Endothelial cell of umbilical vein (primary cell): ENCODE measurements around the gene DMRTC2. TPM values are rescaled to one million over a fixed set of nuclear protein-coding genes. Genes with fewer than 3 reads are reported as not detected.

ENCODE experiments used
- BruUV-seq: library from RNA; stranded (reverse); fragments of 400-500 nt; replicated peaks from 2 replicates; lab custom pipeline; 2021; lab: Mats Ljungman, UMichigan
- CTCF ChIA-PET: fragments of 300-600, 350-600 bp; sonication (Branson Sonifier 250); formaldehyde crosslinking; loops from one replicate; lab custom pipeline; 2021; ENCODE audit warnings: antibody characterized with exemption, inconsistent platforms; lab: Charles Lee
- POLR2A ChIA-PET: fragments of 300-600, 350-600 bp; sonication (Branson Sonifier 250); formaldehyde crosslinking; loops from one replicate; lab custom pipeline; 2021; ENCODE audit warnings: antibody characterized with exemption, inconsistent platforms; lab: Charles Lee
- DNase-seq: peaks from one replicate; pipeline ENCODE4 v3.0.0-alpha.2; 2011; ENCODE audit warnings: low read depth, low spot score
- FAIRE-seq: peaks from 2 replicates; lab custom pipeline; 2011; peaks lifted over from hg19 to GRCh38; lab: Jason Lieb, UNC
- H2AFZ ChIP-seq: 2 replicates; pipeline ENCODE4 v1.6.0; 2012; ENCODE audit warnings: low read depth, low read length, control low read depth, inconsistent platforms
- H3K27ac ChIP-seq: 2 replicates; pipeline ENCODE4 v1.5.1; 2011; ENCODE audit warnings: low read depth, mild to moderate bottlenecking, control low read depth, low read length, moderate library complexity; ENCODE audit not compliant: insufficient read depth
- H3K27me3 ChIP-seq, 2 experiments: 2 replicates each; pipeline versions ENCODE4 v1.6.0 to v1.6.1; 2011; ENCODE audit warnings: low read length in 2 of 2, mixed read lengths in 1 of 2; ENCODE audit not compliant: control insufficient read depth in 2 of 2, insufficient read depth in 2 of 2
- H3K36me3 ChIP-seq, 2 experiments: 2 replicates in 1 of 2; 3 replicates in 1 of 2; pipeline ENCODE4 v1.5.1; 2011; ENCODE audit warnings: low read length in 2 of 2, mild to moderate bottlenecking in 1 of 2, moderate library complexity in 1 of 2; ENCODE audit not compliant: control insufficient read depth in 2 of 2, insufficient read depth in 2 of 2; ENCODE audit errors: extremely low read depth in 1 of 2
- H3K4me1 ChIP-seq: 3 replicates; pipeline ENCODE4 v1.5.1; 2011; ENCODE audit warnings: mild to moderate bottlenecking, low read length; ENCODE audit not compliant: control insufficient read depth, insufficient read depth; ENCODE audit errors: extremely low read depth
- H3K4me2 ChIP-seq: 2 replicates; pipeline ENCODE4 v1.6.1; 2011; ENCODE audit warnings: low read length, control low read depth, mixed read lengths; ENCODE audit not compliant: insufficient read depth
- H3K4me3 ChIP-seq, 3 experiments: fragments of 200-600 bp in 1 of 3; sonication (generic), shearing (Covaris generic) in 1 of 3; replicated peaks in 1 of 3; 2 replicates each; pipeline ENCODE4 v1.5.1; 2011 to 2016; ENCODE audit warnings: control low read depth in 3 of 3, low read length in 3 of 3, mild to moderate bottlenecking in 2 of 3, inconsistent platforms in 1 of 3, low read depth in 1 of 3, moderate library complexity in 1 of 3; ENCODE audit not compliant: insufficient read depth in 1 of 3
- H3K79me2 ChIP-seq: 2 replicates; pipeline ENCODE4 v1.6.0; 2012; ENCODE audit warnings: low read length, inconsistent platforms; ENCODE audit not compliant: control insufficient read depth, insufficient read depth
- H3K9ac ChIP-seq: replicated peaks from 2 replicates; pipeline ENCODE3; 2011; ENCODE audit warnings: low read length, control low read depth; ENCODE audit not compliant: insufficient read depth; ENCODE audit errors: extremely low read depth
- H3K9me1 ChIP-seq: replicated peaks from 3 replicates; pipeline ENCODE4 v1.6.0; 2011; ENCODE audit warnings: mild to moderate bottlenecking, low read length; ENCODE audit not compliant: control insufficient read depth, insufficient read depth; ENCODE audit errors: extremely low read depth
- H3K9me3 ChIP-seq: replicated peaks from 2 replicates; pipeline ENCODE4 v1.5.1; 2012; ENCODE audit warnings: low read length, inconsistent platforms; ENCODE audit not compliant: control insufficient read depth, insufficient read depth
- H4K20me1 ChIP-seq: replicated peaks from 2 replicates; pipeline ENCODE3; 2011; ENCODE audit warnings: mild to moderate bottlenecking, low read length; ENCODE audit not compliant: control insufficient read depth, insufficient read depth; ENCODE audit errors: extremely low read depth
- FOS ChIP-seq: IDR thresholded peaks from 2 replicates; pipeline ENCODE4 v1.6.1; 2011; ENCODE audit warnings: mild to moderate bottlenecking, low read length, moderate library complexity, borderline replicate concordance; ENCODE audit not compliant: insufficient read depth
- JUN ChIP-seq: IDR thresholded peaks from 2 replicates; pipeline ENCODE4 v1.6.1; 2011; ENCODE audit warnings: borderline replicate concordance, low read depth; ENCODE audit not compliant: insufficient read length, insufficient read depth
- POLR2A ChIP-seq: IDR thresholded peaks from 2 replicates; pipeline ENCODE4 v1.6.1; 2012; ENCODE audit warnings: low read depth, mild to moderate bottlenecking, control low read depth, low read length
- POLR2AphosphoS5 ChIP-seq: IDR thresholded peaks from 2 replicates; pipeline ENCODE4 v1.6.1; 2012; ENCODE audit warnings: low read depth, mild to moderate bottlenecking, control low read depth, low read length, moderate library complexity; ENCODE audit not compliant: insufficient read depth
- dilution Hi-C: fragments of 300-500 bp; cut with MboI; formaldehyde crosslinking; loops from one replicate; pipeline ENCODE4 v1.15.0; 2019; ENCODE audit warnings: low sequenced_read_pairs; ENCODE audit not compliant: extremely low pct_ligation_motif_present
- intact Hi-C: fragments of 100-400 bp; cut with micrococcal nuclease; formaldehyde crosslinking; loops from one replicate; pipeline ENCODE4 v1.10.0; 2022
- polyA plus RNA-seq, 4 experiments: library from polyadenylated mRNA; depleted of rRNA in 3 of 4; stranded (reverse) in 3 of 4; unstranded in 1 of 4; fragments of >200 nt; gene quantifications; 2 replicates each; pipeline versions ENCODE4 v1.2.1 to v1.2.3, GENCODE V29; 2011 to 2012; ENCODE audit warnings: missing spikeins in 1 of 4
- total RNA-seq: library from RNA; stranded (reverse); gene quantifications from 2 replicates; pipeline ENCODE4 v1.2.3, GENCODE V29; 2021
- TF ChIP-seq, protein P1 (sequence below), 2 donors: IDR thresholded peaks; 1 replicate in 1 of 2; 2 replicates in 1 of 2; pipeline ENCODE4 v1.5.1; 2011; ENCODE audit warnings: low read length in 2 of 2, mild to moderate bottlenecking in 2 of 2, moderate library complexity in 2 of 2, control low read depth in 1 of 2, inconsistent platforms in 1 of 2, low read depth in 1 of 2; ENCODE audit not compliant: insufficient read depth in 1 of 2; ENCODE audit errors: extremely low read depth in 1 of 2
- TF ChIP-seq, protein P2 (sequence below): IDR thresholded peaks from 2 replicates; pipeline ENCODE4 v1.6.1; 2011; ENCODE audit not compliant: insufficient read depth, insufficient read length

Gene DMRTC2
- total and polyA plus RNA-seq, 2 donors (not counting 3 experiments of a cell fraction or from before 2014, with no cell fraction given), result not detected

DNA sequence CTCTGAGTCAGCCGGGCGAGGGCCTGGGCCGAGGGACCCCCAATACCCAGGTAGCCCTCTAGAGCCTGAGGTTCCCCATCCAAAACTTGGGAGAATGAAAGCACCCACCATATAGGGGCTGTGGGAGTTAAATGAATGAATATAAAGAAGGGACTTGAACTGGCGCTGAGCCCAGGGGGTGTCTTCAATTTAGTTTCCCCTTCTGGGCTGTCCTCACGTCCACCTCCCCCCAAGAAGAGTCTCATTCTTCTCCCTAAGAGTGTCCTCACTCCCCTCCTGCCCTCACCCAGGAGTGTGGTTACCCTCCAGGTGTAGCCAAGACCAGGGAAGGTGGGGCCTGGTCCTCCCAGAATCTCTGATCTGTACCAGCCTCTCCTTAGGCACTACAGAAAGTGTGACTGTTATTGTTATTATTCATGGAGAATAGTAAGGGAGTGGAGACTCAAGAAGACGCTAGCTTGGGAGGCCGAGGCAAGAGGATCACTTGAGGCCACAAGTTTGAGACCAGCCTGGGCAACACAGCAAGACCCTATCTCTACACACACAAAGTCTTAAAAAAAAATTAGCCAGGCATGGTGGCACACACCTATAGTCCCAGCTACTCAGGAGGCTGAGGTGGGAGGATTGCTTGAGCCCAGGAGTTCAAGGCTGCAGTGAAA lies 35.0 kb downstream of the DMRTC2 start:
- no peak overlapping the region for H3K9ac ChIP-seq
- no peak overlapping the region for H2AFZ ChIP-seq
- H3K4me2 ChIP-seq, result no peak overlapping the region
- no peak for TF ChIP-seq JUN
- TF ChIP-seq, protein P1, sequence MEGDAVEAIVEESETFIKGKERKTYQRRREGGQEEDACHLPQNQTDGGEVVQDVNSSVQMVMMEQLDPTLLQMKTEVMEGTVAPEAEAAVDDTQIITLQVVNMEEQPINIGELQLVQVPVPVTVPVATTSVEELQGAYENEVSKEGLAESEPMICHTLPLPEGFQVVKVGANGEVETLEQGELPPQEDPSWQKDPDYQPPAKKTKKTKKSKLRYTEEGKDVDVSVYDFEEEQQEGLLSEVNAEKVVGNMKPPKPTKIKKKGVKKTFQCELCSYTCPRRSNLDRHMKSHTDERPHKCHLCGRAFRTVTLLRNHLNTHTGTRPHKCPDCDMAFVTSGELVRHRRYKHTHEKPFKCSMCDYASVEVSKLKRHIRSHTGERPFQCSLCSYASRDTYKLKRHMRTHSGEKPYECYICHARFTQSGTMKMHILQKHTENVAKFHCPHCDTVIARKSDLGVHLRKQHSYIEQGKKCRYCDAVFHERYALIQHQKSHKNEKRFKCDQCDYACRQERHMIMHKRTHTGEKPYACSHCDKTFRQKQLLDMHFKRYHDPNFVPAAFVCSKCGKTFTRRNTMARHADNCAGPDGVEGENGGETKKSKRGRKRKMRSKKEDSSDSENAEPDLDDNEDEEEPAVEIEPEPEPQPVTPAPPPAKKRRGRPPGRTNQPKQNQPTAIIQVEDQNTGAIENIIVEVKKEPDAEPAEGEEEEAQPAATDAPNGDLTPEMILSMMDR (IDR thresholded peaks at IDR 0.05; ENCODE audit: extremely low read depth in 1 of 2, insufficient read depth in 1 of 2, low read depth in 1 of 2, low read length in 2 of 2), result no peak
- intact Hi-C loops, result no loop called here
- H3K4me1 ChIP-seq, result peaks cover 7% of the 10 kb centered on the region
- H3K27me3 ChIP-seq, result no peaks in the 10 kb centered on the region
- DNase-seq, result no peak
- no peaks in the 10 kb centered on the region for H3K9me1 ChIP-seq
- H3K79me2 ChIP-seq, result peaks cover 5% of the 10 kb centered on the region
- H3K27ac ChIP-seq, result no peak overlapping the region
- ChIA-PET POLR2A (no interaction called here), CTCF (no interaction called here)
- FAIRE-seq, result no peak
- no peaks in the 10 kb centered on the region for H3K36me3 ChIP-seq
- no TSS peak for BruUV-seq
- H4K20me1 ChIP-seq, result no peaks in the 10 kb centered on the region
- dilution Hi-C loops, result no loop called here
- H3K4me3 ChIP-seq, result no peak overlapping the region
- H3K9me3 ChIP-seq, result no peaks in the 10 kb centered on the region

DNA sequence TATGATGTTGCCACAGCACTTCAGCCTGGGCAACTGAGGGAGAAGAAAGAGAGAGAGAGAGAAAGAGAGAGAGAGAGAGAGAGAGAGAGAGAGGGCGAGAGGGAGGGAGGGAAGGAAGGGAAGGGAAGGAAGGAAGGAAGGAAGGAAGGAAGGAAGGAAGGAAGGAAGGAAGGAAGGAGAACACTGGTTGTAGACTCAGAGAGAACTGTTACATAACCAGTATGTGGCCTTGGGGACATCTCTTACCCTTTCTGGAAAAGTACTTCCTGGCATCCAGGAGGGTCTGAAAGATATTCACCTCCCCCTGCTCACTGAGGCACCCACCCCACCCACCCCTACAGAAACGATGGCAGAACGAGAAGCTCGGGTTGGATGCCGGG lies 35.5 kb downstream of the DMRTC2 start:
- TF ChIP-seq, protein P2, sequence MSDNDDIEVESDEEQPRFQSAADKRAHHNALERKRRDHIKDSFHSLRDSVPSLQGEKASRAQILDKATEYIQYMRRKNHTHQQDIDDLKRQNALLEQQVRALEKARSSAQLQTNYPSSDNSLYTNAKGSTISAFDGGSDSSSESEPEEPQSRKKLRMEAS, result no peak
- no peak for TF ChIP-seq POLR2AphosphoS5
- TF ChIP-seq POLR2A, result no peak
- TF ChIP-seq FOS, result no peak
- TF ChIP-seq JUN, result no peak
- H3K4me3 ChIP-seq, result no peak overlapping the region
- no TSS peak for BruUV-seq
- intact Hi-C loops, result no loop called here
- peaks cover 11% of the 10 kb centered on the region for H3K4me1 ChIP-seq
- H4K20me1 ChIP-seq, result no peaks in the 10 kb centered on the region
- no peak overlapping the region for H2AFZ ChIP-seq
- ChIA-PET POLR2A (no interaction called here), CTCF (no interaction called here)
- no peaks in the 10 kb centered on the region for H3K9me1 ChIP-seq
- dilution Hi-C loops, result no loop called here
- H3K36me3 ChIP-seq, result no peaks in the 10 kb centered on the region
- FAIRE-seq, result peak; percentile 77
- no peaks in the 10 kb centered on the region for H3K9me3 ChIP-seq
- no peak overlapping the region for H3K9ac ChIP-seq
- no peak for DNase-seq
- peaks cover 10% of the 10 kb centered on the region for H3K79me2 ChIP-seq
- H3K4me2 ChIP-seq, result no peak overlapping the region
- H3K27ac ChIP-seq, result no peak overlapping the region
- H3K27me3 ChIP-seq, result no peaks in the 10 kb centered on the region
